Calu3 (cell line): ENCODE results near the gene DLK1. TPM values are rescaled to one million over a fixed set of nuclear protein-coding genes. Genes with fewer than 3 reads are reported as not detected.

Experiments used
- BruUV-seq: library from RNA; stranded (reverse); fragments of 400-500 nt; replicated peaks from 2 replicates; lab custom pipeline; 2021; lab: Mats Ljungman, UMichigan
- CTCF ChIA-PET: fragments of 300-600 bp; sonication (Branson Sonifier 250); formaldehyde crosslinking; loops from one replicate; lab custom pipeline; 2022; ENCODE audit warnings: antibody characterized with exemption; lab: Charles Lee
- DNase-seq: peaks from one replicate; pipeline ENCODE4 v3.0.0; 2022
- H3K27ac Mint-ChIP-seq: one replicate; pipeline ENCODE4 v1.8.0; 2022; ENCODE audit warnings: mixed read lengths; ENCODE audit not compliant: unreplicated experiment
- H3K27me3 Mint-ChIP-seq: one replicate; pipeline ENCODE4 v1.8.0; 2022; ENCODE audit warnings: mixed read lengths; ENCODE audit not compliant: unreplicated experiment
- H3K36me3 Mint-ChIP-seq: one replicate; pipeline ENCODE4 v1.8.0; 2022; ENCODE audit warnings: mild to moderate bottlenecking, moderate library complexity, mixed read lengths; ENCODE audit not compliant: insufficient read depth, unreplicated experiment
- H3K4me1 Mint-ChIP-seq: one replicate; pipeline ENCODE4 v1.8.0; 2022; ENCODE audit warnings: mild to moderate bottlenecking, low read depth, mixed read lengths; ENCODE audit not compliant: unreplicated experiment
- H3K4me3 Mint-ChIP-seq: one replicate; pipeline ENCODE4 v1.8.0; 2022; ENCODE audit warnings: mild to moderate bottlenecking, low read depth, moderate library complexity, mixed read lengths; ENCODE audit not compliant: unreplicated experiment
- H3K9me3 Mint-ChIP-seq: one replicate; pipeline ENCODE4 v1.8.0; 2022; ENCODE audit warnings: low read depth, mixed read lengths; ENCODE audit not compliant: unreplicated experiment
- CTCF ChIP-seq: fragments of 200-600 bp; IDR thresholded peaks from one replicate; pipeline ENCODE4 v1.8.0; 2022; ENCODE audit warnings: antibody characterized with exemption; ENCODE audit not compliant: unreplicated experiment
- intact Hi-C: fragments of 100-400 bp; cut with micrococcal nuclease; formaldehyde crosslinking; loops from one replicate; pipeline ENCODE4 v1.10.0; 2022; ENCODE audit not compliant: unreplicated experiment
- total RNA-seq: library from RNA; stranded (reverse); gene quantifications from 2 replicates; pipeline ENCODE4 v1.2.3, GENCODE V29; 2022

Gene DLK1
- total RNA-seq, 1 experiment from 2014 or later, result not detected

- intact Hi-C loops, result no loop called here
- CTCF ChIA-PET, result no interaction called here
- no peak overlapping the region for H3K4me3 Mint-ChIP-seq
Measured at GRCh38 chr14:100690672-100691071, 36.0 kb upstream of the DLK1 start.

GRCh38 chr14:100691395-100692056, 35.2 kb upstream of the DLK1 start:
- intact Hi-C loops, result no loop called here
- peaks cover 29% of the 10 kb centered on the region for H3K4me1 Mint-ChIP-seq
- CTCF ChIA-PET, result no interaction called here
- no peak overlapping the region for H3K27ac Mint-ChIP-seq
- no peak overlapping the region for H3K4me3 Mint-ChIP-seq
- H3K36me3 Mint-ChIP-seq, result peaks cover 20% of the 10 kb centered on the region
- DNase-seq, result no peak
- BruUV-seq, result no TSS peak
- H3K9me3 Mint-ChIP-seq, result no peaks in the 10 kb centered on the region
- no peak for TF ChIP-seq CTCF
- peaks cover 13% of the 10 kb centered on the region for H3K27me3 Mint-ChIP-seq

More at GRCh38 chr14:100690672-100691071, 36.0 kb upstream of the DLK1 start:
- no peaks in the 10 kb centered on the region for H3K9me3 Mint-ChIP-seq
- peaks cover 20% of the 10 kb centered on the region for H3K36me3 Mint-ChIP-seq
- peaks cover 13% of the 10 kb centered on the region for H3K27me3 Mint-ChIP-seq
- no TSS peak for BruUV-seq
- no peak overlapping the region for H3K27ac Mint-ChIP-seq
- DNase-seq, result no peak
- no peak for TF ChIP-seq CTCF
- peaks cover 29% of the 10 kb centered on the region for H3K4me1 Mint-ChIP-seq

DNA sequence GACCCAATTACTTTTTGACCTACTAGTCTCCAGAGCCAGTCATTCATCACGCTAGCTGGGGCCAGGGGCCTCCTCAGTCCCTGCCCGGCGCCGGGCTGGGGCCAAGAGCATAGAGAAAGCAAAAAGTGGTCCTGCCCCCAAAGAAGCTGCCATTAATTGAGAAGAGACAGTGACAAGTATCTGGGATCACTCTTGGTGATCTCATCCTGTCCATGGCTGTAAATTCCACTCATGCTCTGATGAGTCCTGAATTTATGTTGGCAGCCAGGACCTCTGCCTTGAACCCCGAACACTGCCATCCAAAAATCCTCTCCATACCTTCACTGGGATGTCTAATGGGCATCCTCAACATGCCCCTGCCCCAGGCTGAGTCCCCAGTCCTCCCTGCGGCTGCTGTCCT, 34.4 kb upstream of the DLK1 start:
- no peak for TF ChIP-seq CTCF
- intact Hi-C loops, result no loop called here
- CTCF ChIA-PET, result no interaction called here
- H3K9me3 Mint-ChIP-seq, result no peaks in the 10 kb centered on the region
- H3K27me3 Mint-ChIP-seq, result peaks cover 12% of the 10 kb centered on the region
- BruUV-seq, result no TSS peak
- peaks cover 29% of the 10 kb centered on the region for H3K4me1 Mint-ChIP-seq
- peak overlapping the region; percentile 87 for H3K27ac Mint-ChIP-seq
- H3K36me3 Mint-ChIP-seq, result peaks cover 20% of the 10 kb centered on the region
- DNase-seq, result no peak
- peak overlapping the region; percentile 69 for H3K4me3 Mint-ChIP-seq

DNA sequence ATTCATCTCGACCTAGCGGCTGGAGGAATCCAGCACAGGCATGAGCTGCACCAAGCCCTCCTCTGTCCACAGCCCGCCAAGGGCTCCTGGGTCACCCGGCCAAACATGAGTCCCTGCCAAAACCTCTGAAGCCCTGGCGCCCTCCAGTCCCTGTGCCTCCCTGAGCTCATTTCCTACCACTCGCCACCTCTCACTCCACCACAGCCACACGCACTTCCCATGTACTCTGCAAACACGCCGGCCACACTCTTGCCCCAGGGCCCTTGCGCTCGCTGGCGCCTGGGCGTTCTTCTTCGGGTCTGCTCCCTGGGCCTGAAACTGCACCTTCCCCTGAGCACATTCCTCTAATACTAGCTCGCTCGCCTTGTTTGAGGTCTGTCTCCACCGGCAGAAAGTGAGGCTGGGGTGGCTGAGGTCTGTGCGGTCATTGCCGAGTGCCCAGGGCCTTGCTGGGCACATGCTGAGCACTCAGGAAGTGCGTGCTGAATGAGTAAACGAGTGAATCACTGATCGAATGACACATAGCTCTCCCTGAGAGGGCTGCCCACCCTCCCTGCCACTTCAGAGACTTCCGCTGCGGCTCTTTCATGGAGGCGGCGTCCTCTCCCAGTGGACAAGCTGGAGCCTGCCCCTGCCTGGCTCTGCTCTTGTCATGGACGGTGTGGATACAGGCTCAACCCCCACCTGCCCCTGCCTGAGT, 33.7 kb upstream of the DLK1 start:
- CTCF ChIA-PET, result interaction anchor here (0.6 to 0.8 kb wide), 3 partner anchors 31 to 944 kb away, joined by 3 to 4 read pairs (median 3); no protein-coding TSS in a partner anchor
- intact Hi-C loops, result no loop called here
- peak; percentile 71 for DNase-seq
- H3K4me3 Mint-ChIP-seq, result peak overlapping the region; percentile 69
- peaks cover 29% of the 10 kb centered on the region for H3K4me1 Mint-ChIP-seq
- no peaks in the 10 kb centered on the region for H3K9me3 Mint-ChIP-seq
- peaks cover 5% of the 10 kb centered on the region for H3K27me3 Mint-ChIP-seq
- H3K36me3 Mint-ChIP-seq, result peaks cover 20% of the 10 kb centered on the region
- TF ChIP-seq CTCF, result no peak
- BruUV-seq, result TSS peak; percentile 67
- H3K27ac Mint-ChIP-seq, result peak overlapping the region; percentile 87
